ENCODE measurements around the gene DECR2. TPM values are rescaled to one million over a fixed set of nuclear protein-coding genes. Genes with fewer than 3 reads are reported as not detected.

Gene DECR2
- total RNA-seq, 1 donor from 2014 or later = 14.6 TPM

GRCh38 chr16:398561-399339 is 2.9 kb upstream of the DECR2 start:
- H3K36me3 Mint-ChIP-seq (ENCODE audit: low read depth, unreplicated experiment) = peaks cover 4% of the 10 kb centered on the region
- peak overlapping the region; percentile 82 for H3K4me3 Mint-ChIP-seq (ENCODE audit: unreplicated experiment)
- DNase-seq (ENCODE audit: low spot score) = no peak
- peaks cover 9% of the 10 kb centered on the region for H3K27me3 Mint-ChIP-seq (ENCODE audit: unreplicated experiment)
- H3K4me1 Mint-ChIP-seq (ENCODE audit: unreplicated experiment) = peaks cover 10% of the 10 kb centered on the region
- no peak for TF ChIP-seq CTCF (IDR thresholded peaks at IDR 0.05; ENCODE audit: unreplicated experiment)
- H3K9me3 Mint-ChIP-seq (ENCODE audit: unreplicated experiment) = no peaks in the 10 kb centered on the region
- no peak overlapping the region for H3K27ac Mint-ChIP-seq (ENCODE audit: unreplicated experiment)

GRCh38 chr16:399340-400019 is 2.2 kb upstream of the DECR2 start:
- peaks cover 11% of the 10 kb centered on the region for H3K27me3 Mint-ChIP-seq (ENCODE audit: unreplicated experiment)
- H3K27ac Mint-ChIP-seq (ENCODE audit: unreplicated experiment) = no peak overlapping the region
- TF ChIP-seq CTCF (IDR thresholded peaks at IDR 0.05; ENCODE audit: unreplicated experiment) = no peak
- no peak overlapping the region for H3K4me3 Mint-ChIP-seq (ENCODE audit: unreplicated experiment)
- peaks cover 10% of the 10 kb centered on the region for H3K4me1 Mint-ChIP-seq (ENCODE audit: unreplicated experiment)
- no peaks in the 10 kb centered on the region for H3K9me3 Mint-ChIP-seq (ENCODE audit: unreplicated experiment)
- peaks cover 4% of the 10 kb centered on the region for H3K36me3 Mint-ChIP-seq (ENCODE audit: low read depth, unreplicated experiment)
- no peak for DNase-seq (ENCODE audit: low spot score)

- DNase-seq (ENCODE audit: low spot score) = no peak
- Mint-ChIP-seq H3K27me3 (ENCODE audit: unreplicated experiment) (peaks cover 12% of the 10 kb centered on the region), H3K27ac (ENCODE audit: unreplicated experiment) (peak overlapping the region; percentile 30), H3K9me3 (ENCODE audit: unreplicated experiment) (no peaks in the 10 kb centered on the region), H3K4me1 (ENCODE audit: unreplicated experiment) (peaks cover 10% of the 10 kb centered on the region), H3K4me3 (ENCODE audit: unreplicated experiment) (peak overlapping the region; percentile 91), H3K36me3 (ENCODE audit: low read depth, unreplicated experiment) (peaks cover 4% of the 10 kb centered on the region)
- no peak for TF ChIP-seq CTCF (IDR thresholded peaks at IDR 0.05; ENCODE audit: unreplicated experiment)
Measured at GRCh38 chr16:400061-400591, 1.6 kb upstream of the DECR2 start.

- H3K4me3 Mint-ChIP-seq (ENCODE audit: unreplicated experiment) = no peak overlapping the region
- H3K36me3 Mint-ChIP-seq (ENCODE audit: low read depth, unreplicated experiment) = peaks cover 4% of the 10 kb centered on the region
- H3K9me3 Mint-ChIP-seq (ENCODE audit: unreplicated experiment) = no peaks in the 10 kb centered on the region
- DNase-seq (ENCODE audit: low spot score) = no peak
- H3K27me3 Mint-ChIP-seq (ENCODE audit: unreplicated experiment) = peaks cover 8% of the 10 kb centered on the region
- H3K27ac Mint-ChIP-seq (ENCODE audit: unreplicated experiment) = no peak overlapping the region
- no peak for TF ChIP-seq CTCF (IDR thresholded peaks at IDR 0.05; ENCODE audit: unreplicated experiment)
- H3K4me1 Mint-ChIP-seq (ENCODE audit: unreplicated experiment) = peaks cover 4% of the 10 kb centered on the region
Measured at GRCh38 chr16:404971-405486, 3.3 kb downstream of the DECR2 start.

Measured in endothelial cell (in vitro differentiated cells).